ENCODE measurements around the gene MS4A1. TPM values are rescaled to one million over a fixed set of nuclear protein-coding genes. Genes with fewer than 3 reads are reported as not detected.

Gene MS4A1
- total and polyA plus RNA-seq, 2 of the 4 experiments (the other 2 are of a cell fraction) = not detected

DNA sequence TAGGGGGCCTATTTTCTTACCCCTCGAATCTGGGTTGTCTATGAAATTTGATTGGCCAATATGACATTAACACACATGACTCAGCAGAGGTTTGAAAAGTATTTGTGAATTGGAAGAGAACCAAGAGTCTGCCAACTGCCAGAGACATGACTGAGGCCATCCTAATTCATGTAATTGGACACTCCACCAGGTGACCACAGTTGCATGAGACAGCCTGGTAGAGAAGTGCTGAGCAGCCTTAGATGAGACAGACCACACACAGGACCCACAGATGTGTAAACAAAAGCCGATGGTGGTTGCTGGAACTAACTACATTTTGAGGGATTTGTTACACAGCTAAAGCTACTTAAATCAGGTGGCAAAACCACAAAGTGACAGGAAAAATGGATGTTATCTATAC lies 27.1 kb upstream of the MS4A1 start:
- Histone ChIP-seq H3K4ac (ENCODE audit: low read depth, low read length) (no peak overlapping the region), H2BK5ac (ENCODE audit: low read depth, low read length, poor library complexity, severe bottlenecking) (no peak overlapping the region), H3K9me1 (ENCODE audit: insufficient read depth, low read length) (no peaks in the 10 kb centered on the region), H4K20me1 (ENCODE audit: insufficient read depth, low read length) (no peaks in the 10 kb centered on the region), H2BK20ac (ENCODE audit: low read depth, low read length) (no peak overlapping the region), H3K56ac (ENCODE audit: extremely low read depth, insufficient read depth, low read length) (no peak overlapping the region), H2BK15ac (ENCODE audit: low read depth, low read length) (no peak overlapping the region), H3K18ac (ENCODE audit: low read depth, low read length) (no peak overlapping the region), H3K4me2 (ENCODE audit: low read depth, low read length) (no peak overlapping the region), H2BK120ac (ENCODE audit: low read depth, low read length) (no peak overlapping the region), H3K36me3 (ENCODE audit: control insufficient read depth, insufficient read depth, low read length) (no peaks in the 10 kb centered on the region), H4K91ac (ENCODE audit: insufficient read depth, low read depth, low read length) (no peak overlapping the region), H3K14ac (replicated peaks; ENCODE audit: low read depth, low read length) (no peak overlapping the region), H2AFZ (replicated peaks; ENCODE audit: low read length, poor library complexity) (no peak overlapping the region), H3K27ac (ENCODE audit: insufficient read depth, low read length) (no peak overlapping the region), H2AK5ac (ENCODE audit: low read depth, low read length) (no peak overlapping the region), H3K23ac (ENCODE audit: low read depth, low read length) (no peak overlapping the region), H3K9ac (ENCODE audit: low read depth, low read length) (no peak overlapping the region), H3K9me3 (ENCODE audit: control insufficient read depth, insufficient read depth, low read length) (peaks cover 6% of the 10 kb centered on the region), H4K5ac (ENCODE audit: low read depth, low read length) (no peak overlapping the region), H3K79me1 (ENCODE audit: low read depth in 1 of 2, low read length in 2 of 2) (no peaks in the 10 kb centered on the region), H4K8ac (ENCODE audit: low read depth in 2 of 2, low read length in 2 of 2) (no peak overlapping the region), H2AK9ac (replicated peaks; ENCODE audit: low read depth, low read length, poor library complexity) (no peak overlapping the region), H3K4me1 (ENCODE audit: control insufficient read depth, insufficient read depth, low read length) (no peaks in the 10 kb centered on the region), H3K4me3 (ENCODE audit: insufficient read depth, low read depth, low read length) (no peak overlapping the region), H3K27me3 (ENCODE audit: control insufficient read depth, insufficient read depth, low read length) (no peaks in the 10 kb centered on the region)
- POLR2A ChIA-PET (ENCODE audit: unreplicated experiment) = no interaction called here
- no peak for TF ChIP-seq MXI1 (IDR thresholded peaks at IDR 0.05; ENCODE audit: borderline replicate concordance, low read depth, low read length)
- TF ChIP-seq CEBPB (IDR thresholded peaks at IDR 0.05; ENCODE audit: low read depth, low read length) = no peak
- no peak for TF ChIP-seq MAFK (IDR thresholded peaks at IDR 0.05; ENCODE audit: low read depth, low read length)
- TF ChIP-seq, protein P1, sequence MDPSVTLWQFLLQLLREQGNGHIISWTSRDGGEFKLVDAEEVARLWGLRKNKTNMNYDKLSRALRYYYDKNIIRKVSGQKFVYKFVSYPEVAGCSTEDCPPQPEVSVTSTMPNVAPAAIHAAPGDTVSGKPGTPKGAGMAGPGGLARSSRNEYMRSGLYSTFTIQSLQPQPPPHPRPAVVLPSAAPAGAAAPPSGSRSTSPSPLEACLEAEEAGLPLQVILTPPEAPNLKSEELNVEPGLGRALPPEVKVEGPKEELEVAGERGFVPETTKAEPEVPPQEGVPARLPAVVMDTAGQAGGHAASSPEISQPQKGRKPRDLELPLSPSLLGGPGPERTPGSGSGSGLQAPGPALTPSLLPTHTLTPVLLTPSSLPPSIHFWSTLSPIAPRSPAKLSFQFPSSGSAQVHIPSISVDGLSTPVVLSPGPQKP (IDR thresholded peaks at IDR 0.05; ENCODE audit: borderline replicate concordance, low read depth, low read length) = no peak
- no peak for TF ChIP-seq CHD1 (IDR thresholded peaks at IDR 0.05; ENCODE audit: low read depth, low read length)
- ATAC-seq (ENCODE audit: low read depth) = no peak
- intact Hi-C loops (cut with micrococcal nuclease) (no loop called here), in situ Hi-C loops (cut with MboI; ENCODE audit: low sequenced_read_pairs) (no loop called here), dilution Hi-C loops (cut with HindIII; ENCODE audit: low sequenced_read_pairs, unreplicated experiment) (no loop called here)
- WGBS, 2 experiments (ENCODE audit: extremely low coverage in 2 of 2, insufficient read length in 1 of 2) = no CpG with 5 or more reads among the region's 2 CpGs
- DNase-seq = no peak
- no TSS peak for BruUV-seq (replicated peaks)
- CTCF ChIA-PET = no interaction called here
